DOHH2 (cell line): ENCODE measurements around the gene MIEN1.

ENCODE experiments used
- H3F3A ChIP-seq: fragments of 200-600 bp; sonication (generic), shearing (Covaris generic); 2 replicates; pipeline ENCODE4 v1.6.0; 2016; ENCODE audit warnings: antibody characterized with exemption, mild to moderate bottlenecking; ENCODE audit not compliant: control insufficient read depth, insufficient read depth
- H3K27ac ChIP-seq: fragments of 200-600 bp; sonication (generic); 2 replicates; pipeline ENCODE4 v1.5.1; 2014; ENCODE audit warnings: low read depth, mild to moderate bottlenecking, low read length, moderate library complexity
- H3K27me3 ChIP-seq: fragments of 200-600 bp; sonication (generic); 2 replicates; pipeline ENCODE4 v1.6.1; 2014; ENCODE audit warnings: mild to moderate bottlenecking, low read length, mixed read lengths; ENCODE audit not compliant: control insufficient read depth
- H3K36me3 ChIP-seq: fragments of 200-600 bp; sonication (generic); 2 replicates; pipeline ENCODE4 v1.6.1; 2014; ENCODE audit warnings: mild to moderate bottlenecking, low read length, moderate library complexity, mixed read lengths; ENCODE audit not compliant: control insufficient read depth
- H3K4me1 ChIP-seq: fragments of 200-600 bp; sonication (generic); 2 replicates; pipeline ENCODE4 v1.6.1; 2014; ENCODE audit warnings: mild to moderate bottlenecking, low read length, mixed read lengths; ENCODE audit not compliant: control insufficient read depth
- H3K4me2 ChIP-seq: fragments of 200-600 bp; sonication (generic); 2 replicates; pipeline ENCODE4 v1.6.0; 2014; ENCODE audit warnings: mild to moderate bottlenecking, low read length, moderate library complexity
- H3K4me3 ChIP-seq: fragments of 200-600 bp; sonication (generic); 2 replicates; pipeline ENCODE4 v1.5.1; 2014; ENCODE audit warnings: mild to moderate bottlenecking, low read length, mixed read lengths
- H3K79me2 ChIP-seq: fragments of 200-600 bp; sonication (generic); 2 replicates; pipeline ENCODE4 v1.6.1; 2014; ENCODE audit warnings: mild to moderate bottlenecking, low read length, mixed read lengths; ENCODE audit not compliant: control insufficient read depth
- H3K9me2 ChIP-seq: fragments of 200-600 bp; sonication (generic); replicated peaks from 2 replicates; pipeline ENCODE4 v1.6.1; 2014; ENCODE audit warnings: mild to moderate bottlenecking, low read length, mixed read lengths; ENCODE audit not compliant: control insufficient read depth
- H3K9me3 ChIP-seq: fragments of 200-600 bp; sonication (generic); 2 replicates; pipeline ENCODE4 v1.6.1; 2014; ENCODE audit warnings: antibody characterized with exemption, low read length, mixed read lengths; ENCODE audit not compliant: control insufficient read depth, insufficient read depth
- H4K20me1 ChIP-seq: fragments of 200-600 bp; sonication (generic); 2 replicates; pipeline ENCODE4 v1.6.0; 2014; ENCODE audit warnings: low read depth, mild to moderate bottlenecking, antibody characterized with exemption, low read length, moderate library complexity; ENCODE audit not compliant: control insufficient read depth, insufficient read depth
- EZH2phosphoT487 ChIP-seq: fragments of 200-600 bp; sonication (generic); IDR thresholded peaks from 2 replicates; pipeline ENCODE4 v1.6.1; 2017; ENCODE audit warnings: borderline replicate concordance, mild to moderate bottlenecking, antibody characterized with exemption, low read length, moderate library complexity, mixed read lengths
- TF ChIP-seq, protein P1 (sequence below): fragments of 200-600 bp; sonication (generic); IDR thresholded peaks from one replicate; pipeline ENCODE4 v1.5.1; 2014; ENCODE audit warnings: antibody characterized with exemption, mild to moderate bottlenecking, low read depth, low read length; ENCODE audit not compliant: poor library complexity, severe bottlenecking

Gene MIEN1

DNA sequence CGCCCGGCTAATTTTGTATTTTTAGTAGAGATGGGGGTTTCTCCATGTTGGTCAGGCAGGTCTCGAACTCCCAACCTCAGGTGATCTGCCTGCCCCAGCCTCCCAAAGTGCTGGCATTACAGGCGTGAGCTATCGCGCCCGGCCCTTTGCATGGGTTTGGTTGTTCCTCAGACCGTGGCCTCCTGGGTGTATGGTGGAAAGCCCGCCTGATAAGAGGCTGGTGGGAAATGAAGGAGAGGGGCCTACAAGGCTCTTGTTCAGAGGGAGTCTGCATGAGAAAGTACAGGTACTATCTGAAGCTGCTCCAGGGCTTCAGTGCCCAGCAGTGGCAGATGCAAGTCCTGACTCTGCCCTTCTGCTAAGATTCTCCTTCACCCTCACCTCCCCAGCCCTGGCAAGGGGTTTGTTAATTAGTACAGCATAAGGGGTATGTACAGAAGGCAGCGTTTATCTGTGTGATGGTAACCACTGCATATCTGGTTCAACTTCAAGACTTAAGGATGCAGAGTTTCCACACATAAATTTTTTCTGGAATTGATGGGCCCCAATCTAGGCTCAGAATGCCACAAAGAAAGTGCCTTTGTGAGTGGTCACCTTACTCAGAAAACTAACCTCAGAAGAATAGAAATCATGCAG lies 31.6 kb upstream of the MIEN1 start:
- Histone ChIP-seq H3K27me3 (no peaks in the 10 kb centered on the region), H3K27ac (peak overlapping the region; percentile 35), H3K9me2 (no peaks in the 10 kb centered on the region), H3K4me3 (no peak overlapping the region), H4K20me1 (no peaks in the 10 kb centered on the region), H3K79me2 (peaks cover 77% of the 10 kb centered on the region), H3K9me3 (no peaks in the 10 kb centered on the region), H3K4me2 (no peak overlapping the region), H3K36me3 (peaks cover 86% of the 10 kb centered on the region), H3K4me1 (peaks cover 98% of the 10 kb centered on the region), H3F3A (peaks cover 58% of the 10 kb centered on the region)
- TF ChIP-seq, protein P1, sequence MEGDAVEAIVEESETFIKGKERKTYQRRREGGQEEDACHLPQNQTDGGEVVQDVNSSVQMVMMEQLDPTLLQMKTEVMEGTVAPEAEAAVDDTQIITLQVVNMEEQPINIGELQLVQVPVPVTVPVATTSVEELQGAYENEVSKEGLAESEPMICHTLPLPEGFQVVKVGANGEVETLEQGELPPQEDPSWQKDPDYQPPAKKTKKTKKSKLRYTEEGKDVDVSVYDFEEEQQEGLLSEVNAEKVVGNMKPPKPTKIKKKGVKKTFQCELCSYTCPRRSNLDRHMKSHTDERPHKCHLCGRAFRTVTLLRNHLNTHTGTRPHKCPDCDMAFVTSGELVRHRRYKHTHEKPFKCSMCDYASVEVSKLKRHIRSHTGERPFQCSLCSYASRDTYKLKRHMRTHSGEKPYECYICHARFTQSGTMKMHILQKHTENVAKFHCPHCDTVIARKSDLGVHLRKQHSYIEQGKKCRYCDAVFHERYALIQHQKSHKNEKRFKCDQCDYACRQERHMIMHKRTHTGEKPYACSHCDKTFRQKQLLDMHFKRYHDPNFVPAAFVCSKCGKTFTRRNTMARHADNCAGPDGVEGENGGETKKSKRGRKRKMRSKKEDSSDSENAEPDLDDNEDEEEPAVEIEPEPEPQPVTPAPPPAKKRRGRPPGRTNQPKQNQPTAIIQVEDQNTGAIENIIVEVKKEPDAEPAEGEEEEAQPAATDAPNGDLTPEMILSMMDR, result no peak
- TF ChIP-seq EZH2phosphoT487, result no peak

DNA sequence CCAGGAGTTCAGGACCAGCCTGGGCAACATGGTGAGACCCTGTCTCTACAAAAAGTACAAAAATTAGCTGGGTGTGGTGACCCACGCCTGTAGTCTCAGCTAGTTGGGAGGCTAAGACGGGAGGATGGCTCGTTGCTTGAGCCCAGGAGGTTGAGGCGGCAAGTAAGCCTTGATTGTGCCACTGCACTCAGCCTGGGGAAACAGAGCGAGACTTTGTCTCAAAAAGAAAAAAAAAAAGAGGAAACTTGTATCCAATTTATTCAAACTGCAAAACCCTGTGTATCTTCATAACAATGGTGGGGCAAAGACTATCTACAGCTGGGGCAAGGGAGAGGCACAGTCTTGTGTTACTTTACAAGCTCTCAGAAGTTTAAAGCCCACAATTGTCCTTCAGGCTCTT lies 28.9 kb upstream of the MIEN1 start:
- Histone ChIP-seq H3K79me2 (peaks cover 49% of the 10 kb centered on the region), H4K20me1 (no peaks in the 10 kb centered on the region), H3K27me3 (no peaks in the 10 kb centered on the region), H3F3A (peaks cover 68% of the 10 kb centered on the region), H3K4me2 (peak overlapping the region; percentile 98), H3K9me2 (no peaks in the 10 kb centered on the region), H3K9me3 (no peaks in the 10 kb centered on the region), H3K4me1 (peaks cover 95% of the 10 kb centered on the region), H3K27ac (peak overlapping the region; percentile 100), H3K4me3 (peak overlapping the region; percentile 37), H3K36me3 (peaks cover 63% of the 10 kb centered on the region)
- no peak for TF ChIP-seq EZH2phosphoT487
- TF ChIP-seq, protein P1, result no peak

DNA sequence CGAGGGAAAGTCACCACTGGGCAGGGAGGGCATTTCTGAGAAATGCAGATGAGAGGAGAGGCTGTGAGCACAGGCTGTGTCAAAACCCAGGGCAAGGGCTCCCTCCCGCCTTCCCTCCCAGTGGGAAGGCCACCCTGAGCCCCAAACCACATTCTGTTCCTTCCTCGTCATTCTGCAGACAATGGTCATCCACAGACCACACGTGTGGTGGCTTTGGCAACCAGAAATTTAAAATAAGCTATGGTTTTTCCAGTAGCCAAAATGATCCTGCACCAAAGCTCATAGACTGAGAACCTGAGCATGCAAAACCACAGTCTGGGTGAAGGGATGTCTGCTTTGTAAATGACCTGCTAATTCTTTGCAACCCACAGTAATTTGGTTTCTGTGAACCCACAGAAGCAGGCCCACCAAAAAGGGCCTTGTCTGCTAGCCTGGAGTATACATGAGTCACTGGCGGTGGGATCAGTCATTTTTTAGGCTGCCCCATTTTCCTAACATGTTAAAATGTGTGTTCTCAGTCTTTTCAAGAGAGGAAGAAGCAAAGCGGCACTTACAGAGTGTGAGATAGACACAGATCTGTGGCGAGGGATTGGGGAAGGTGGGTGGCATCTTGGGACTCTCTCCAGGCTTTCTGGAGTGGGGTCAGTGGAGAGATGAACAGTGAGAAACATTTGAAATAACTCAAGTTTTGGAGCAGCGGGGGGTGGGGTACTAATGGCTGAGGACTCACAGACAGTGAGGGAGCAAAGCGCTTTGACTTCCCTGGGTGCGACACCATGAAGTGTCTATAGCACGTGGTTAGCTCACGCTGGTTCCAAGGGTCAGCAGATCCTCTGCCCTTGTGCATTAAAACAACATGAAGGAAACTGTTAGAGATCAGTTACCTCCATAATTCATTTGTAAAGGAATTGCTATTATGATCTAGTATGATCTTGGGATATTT lies 27.9 kb upstream of the MIEN1 start:
- peaks cover 68% of the 10 kb centered on the region for H3F3A ChIP-seq
- H3K36me3 ChIP-seq, result peaks cover 53% of the 10 kb centered on the region
- H3K4me1 ChIP-seq, result peaks cover 95% of the 10 kb centered on the region
- H3K9me3 ChIP-seq, result no peaks in the 10 kb centered on the region
- H3K79me2 ChIP-seq, result peaks cover 39% of the 10 kb centered on the region
- H3K9me2 ChIP-seq, result no peaks in the 10 kb centered on the region
- TF ChIP-seq, protein P1, result no peak
- TF ChIP-seq EZH2phosphoT487, result no peak
- H3K27ac ChIP-seq, result peak overlapping the region; percentile 100
- H3K4me3 ChIP-seq, result peak overlapping the region; percentile 37
- H3K4me2 ChIP-seq, result peak overlapping the region; percentile 98
- H4K20me1 ChIP-seq, result no peaks in the 10 kb centered on the region
- H3K27me3 ChIP-seq, result no peaks in the 10 kb centered on the region
